ENCODE data around the gene RIMBP2. TPM values are rescaled to one million over a fixed set of nuclear protein-coding genes. Genes with fewer than 3 reads are reported as not detected.

RIMBP2 gene
- total and polyA plus RNA-seq, 2 donors (not counting 1 experiment from before 2014, with no cell fraction given): 0.17 TPM; not detected in 1

- H3K36me3 ChIP-seq (ENCODE audit: control insufficient read depth, insufficient read depth, low read length): no peaks in the 10 kb centered on the region
- no peak for DNase-seq (ENCODE audit: low read depth in 2 of 2)
- no peak overlapping the region for H3K4me3 ChIP-seq (replicated peaks in 1 of 4; ENCODE audit: control extremely low read depth in 1 of 4, insufficient read depth in 1 of 4, low read depth in 3 of 4, low read length in 4 of 4)
- no peaks in the 10 kb centered on the region for H3K4me1 ChIP-seq (ENCODE audit: control insufficient read depth, extremely low read depth, insufficient read depth, low read length)
- no peak overlapping the region for H2AFZ ChIP-seq (ENCODE audit: low read length)
- no peak for TF ChIP-seq EZH2 (IDR thresholded peaks at IDR 0.05; ENCODE audit: low read length, missing control alignments)
- TF ChIP-seq CTCF (conservative IDR thresholded peaks at IDR 0.05 in 1 of 2, IDR thresholded peaks at IDR 0.05 in 1 of 2; ENCODE audit: low read depth in 1 of 2, low read length in 2 of 2): no peak
- no peaks in the 10 kb centered on the region for H3K9me3 ChIP-seq (ENCODE audit: control insufficient read depth, insufficient read depth, low read depth, low read length)
- H3K27me3 ChIP-seq (ENCODE audit: control insufficient read depth, insufficient read depth, low read length): no peaks in the 10 kb centered on the region
- H3K4me2 ChIP-seq (ENCODE audit: extremely low read depth, insufficient read depth, low read length): no peak overlapping the region
- no peaks in the 10 kb centered on the region for H4K20me1 ChIP-seq (ENCODE audit: control insufficient read depth, extremely low read depth, insufficient read depth, low read length)
- no peak overlapping the region for H3K9ac ChIP-seq (ENCODE audit: insufficient read depth, low read length)
- H3K79me2 ChIP-seq (ENCODE audit: control insufficient read depth, insufficient read depth, low read length): no peaks in the 10 kb centered on the region
- H3K27ac ChIP-seq (ENCODE audit: insufficient read depth, low read length): no peak overlapping the region
Measured at GRCh38 chr12:130372936-130373335, 343.2 kb downstream of the RIMBP2 start.

- Histone ChIP-seq H2AFZ (ENCODE audit: low read length) (no peak overlapping the region), H3K36me3 (ENCODE audit: control insufficient read depth, insufficient read depth, low read length) (no peaks in the 10 kb centered on the region), H3K4me1 (ENCODE audit: control insufficient read depth, extremely low read depth, insufficient read depth, low read length) (no peaks in the 10 kb centered on the region), H3K9ac (ENCODE audit: insufficient read depth, low read length) (no peak overlapping the region), H3K4me2 (ENCODE audit: extremely low read depth, insufficient read depth, low read length) (no peak overlapping the region), H3K9me3 (ENCODE audit: control insufficient read depth, insufficient read depth, low read depth, low read length) (no peaks in the 10 kb centered on the region), H3K27me3 (ENCODE audit: control insufficient read depth, insufficient read depth, low read length) (no peaks in the 10 kb centered on the region), H3K4me3 (replicated peaks in 1 of 4; ENCODE audit: control extremely low read depth in 1 of 4, insufficient read depth in 1 of 4, low read depth in 3 of 4, low read length in 4 of 4) (no peak overlapping the region), H3K27ac (ENCODE audit: insufficient read depth, low read length) (no peak overlapping the region), H4K20me1 (ENCODE audit: control insufficient read depth, extremely low read depth, insufficient read depth, low read length) (no peaks in the 10 kb centered on the region), H3K79me2 (ENCODE audit: control insufficient read depth, insufficient read depth, low read length) (no peaks in the 10 kb centered on the region)
- DNase-seq (ENCODE audit: low read depth in 2 of 2): no peak
- TF ChIP-seq EZH2 (IDR thresholded peaks at IDR 0.05; ENCODE audit: low read length, missing control alignments) (no peak), CTCF (conservative IDR thresholded peaks at IDR 0.05 in 1 of 2, IDR thresholded peaks at IDR 0.05 in 1 of 2; ENCODE audit: low read depth in 1 of 2, low read length in 2 of 2) (no peak)
Measured at GRCh38 chr12:130371296-130371695, 344.8 kb downstream of the RIMBP2 start.

- H3K36me3 ChIP-seq (ENCODE audit: control insufficient read depth, insufficient read depth, low read length): no peaks in the 10 kb centered on the region
- H3K9me3 ChIP-seq (ENCODE audit: control insufficient read depth, insufficient read depth, low read depth, low read length): no peaks in the 10 kb centered on the region
- H2AFZ ChIP-seq (ENCODE audit: low read length): no peak overlapping the region
- no peak overlapping the region for H3K27ac ChIP-seq (ENCODE audit: insufficient read depth, low read length)
- no peak overlapping the region for H3K9ac ChIP-seq (ENCODE audit: insufficient read depth, low read length)
- no peaks in the 10 kb centered on the region for H4K20me1 ChIP-seq (ENCODE audit: control insufficient read depth, extremely low read depth, insufficient read depth, low read length)
- no peaks in the 10 kb centered on the region for H3K79me2 ChIP-seq (ENCODE audit: control insufficient read depth, insufficient read depth, low read length)
- no peak overlapping the region for H3K4me2 ChIP-seq (ENCODE audit: extremely low read depth, insufficient read depth, low read length)
- no peak overlapping the region for H3K4me3 ChIP-seq (replicated peaks in 1 of 4; ENCODE audit: control extremely low read depth in 1 of 4, insufficient read depth in 1 of 4, low read depth in 3 of 4, low read length in 4 of 4)
- no peaks in the 10 kb centered on the region for H3K4me1 ChIP-seq (ENCODE audit: control insufficient read depth, extremely low read depth, insufficient read depth, low read length)
- no peak for TF ChIP-seq EZH2 (IDR thresholded peaks at IDR 0.05; ENCODE audit: low read length, missing control alignments)
- no peak for TF ChIP-seq CTCF (conservative IDR thresholded peaks at IDR 0.05 in 1 of 2, IDR thresholded peaks at IDR 0.05 in 1 of 2; ENCODE audit: low read depth in 1 of 2, low read length in 2 of 2)
- DNase-seq (ENCODE audit: low read depth in 2 of 2): no peak
- no peaks in the 10 kb centered on the region for H3K27me3 ChIP-seq (ENCODE audit: control insufficient read depth, insufficient read depth, low read length)
Measured at GRCh38 chr12:130369816-130370215, 346.3 kb downstream of the RIMBP2 start.

All from fibroblast of lung (primary cell).